Activated CD4-positive, alpha-beta T cell treated with anti-CD3 and anti-CD28 coated beads, Interleukin-2, Interleukin-4, amounts not matched to agents 100 ng/mL and 50 ng/mL, durations not matched to agents 16 hours and 8 hours (primary cell): Measurements from ENCODE around the gene TNFSF10.
"Not testable (repeated sequence)": the region's sequence is repeated elsewhere in the genome, so short reads cannot be mapped to it uniquely, and the experiment has no call there.

ENCODE experiments used
- DNase-seq: peaks from one replicate; pipeline ENCODE4 v3.0.0-alpha.2; 2020; ENCODE audit warnings: low spot score

The TNFSF10 gene

GRCh38 chr3:172522871-172523818 lies at the start of gene TNFSF10:
TNFSF10 (minus strand) TSS chr3:172523430; CDS start chr3:172523384, 46 bp downstream.
- peak; percentile 90 for DNase-seq

GRCh38 chr3:172569128-172570008 lies 46.1 kb upstream of the TNFSF10 start:
- DNase-seq = no peak

- no peak for DNase-seq
These were observed 45.5 kb upstream of the TNFSF10 start for GRCh38 chr3:172568701-172569100.

- not testable (repeated sequence) for DNase-seq
These were observed 43.6 kb upstream of the TNFSF10 start for GRCh38 chr3:172566785-172567184.

GRCh38 chr3:172564499-172564898 lies 41.3 kb upstream of the TNFSF10 start:
- no peak for DNase-seq

GRCh38 chr3:172562871-172563865 lies 39.9 kb upstream of the TNFSF10 start:
- DNase-seq = peak; percentile 83

- peak; percentile 65 for DNase-seq
These were observed 38.8 kb upstream of the TNFSF10 start for GRCh38 chr3:172561897-172562640.

GRCh38 chr3:172560586-172560985 lies 37.4 kb upstream of the TNFSF10 start:
- DNase-seq = no peak

GRCh38 chr3:172560026-172560425 lies 36.8 kb upstream of the TNFSF10 start:
- no peak for DNase-seq

GRCh38 chr3:172559020-172559419 lies 35.8 kb upstream of the TNFSF10 start:
- no peak for DNase-seq

- peak; percentile 60 for DNase-seq
These were observed 34.4 kb upstream of the TNFSF10 start for GRCh38 chr3:172557515-172558220.

- DNase-seq = no peak
These were observed 30.5 kb upstream of the TNFSF10 start for GRCh38 chr3:172553526-172554252.

- DNase-seq = no peak
These were observed 29.4 kb upstream of the TNFSF10 start for GRCh38 chr3:172552607-172553006.

- DNase-seq = no peak
These were observed 28.6 kb upstream of the TNFSF10 start for GRCh38 chr3:172551874-172552273.

- DNase-seq = peak; percentile 90
These were observed 27.2 kb upstream of the TNFSF10 start for GRCh38 chr3:172550347-172550943.

GRCh38 chr3:172549144-172549543 lies 25.9 kb upstream of the TNFSF10 start:
- DNase-seq = no peak

GRCh38 chr3:172546628-172547214 lies 23.5 kb upstream of the TNFSF10 start:
- DNase-seq = no peak

- no peak for DNase-seq
These were observed 22.9 kb upstream of the TNFSF10 start for GRCh38 chr3:172546105-172546504.

- no peak for DNase-seq
These were observed 21.2 kb upstream of the TNFSF10 start for GRCh38 chr3:172544404-172544803.
